NCI-H2171 treated with DMSO at 0.1 percent for 48 hours (cell line): ENCODE data around the gene OVOL1.
"Not testable (repeated sequence)": the region's sequence is repeated elsewhere in the genome, so short reads cannot be mapped to it uniquely, and the experiment has no call there.

Experiments used
- DNase-seq: peaks from one replicate; lab custom pipeline; 2025; lab: John Stamatoyannopoulos, UW

OVOL1 gene

GRCh38 chr11:65816696-65817095 is 29.8 kb downstream of the OVOL1 start:
- DNase-seq = no peak

- DNase-seq = peak; percentile 27
These were observed 30.5 kb downstream of the OVOL1 start for GRCh38 chr11:65817312-65817834.

- peak; percentile 78 for DNase-seq
These were observed 31.2 kb downstream of the OVOL1 start for GRCh38 chr11:65817835-65818680.

GRCh38 chr11:65821107-65821506 is 34.2 kb downstream of the OVOL1 start:
- DNase-seq = no peak

- no peak for DNase-seq
These were observed 36.1 kb downstream of the OVOL1 start for GRCh38 chr11:65822776-65823528.

- no peak for DNase-seq
These were observed 40.3 kb downstream of the OVOL1 start for GRCh38 chr11:65826984-65827735.

GRCh38 chr11:65829459-65829858 is 42.6 kb downstream of the OVOL1 start:
- DNase-seq = no peak

- not testable (repeated sequence) for DNase-seq
These were observed 45.4 kb downstream of the OVOL1 start for GRCh38 chr11:65832231-65832630.

GRCh38 chr11:65833297-65834030 is 46.6 kb downstream of the OVOL1 start, which contains the start of gene SNX32:
TSS of gene SNX32 (plus strand) at chr11:65833963. CDS start at chr11:65834066, 103 bp downstream.
- DNase-seq = peak; percentile 93

- DNase-seq = no peak
These were observed 47.3 kb downstream of the OVOL1 start for GRCh38 chr11:65834202-65834601.

GRCh38 chr11:65842144-65842543 is 55.3 kb downstream of the OVOL1 start:
- no peak for DNase-seq

- no peak for DNase-seq
These were observed 56.9 kb downstream of the OVOL1 start for GRCh38 chr11:65843811-65844210.

GRCh38 chr11:65844231-65844872 is 57.5 kb downstream of the OVOL1 start:
- DNase-seq = no peak
